Motor neuron (in vitro differentiated cells): ENCODE results near the gene NOTCH4. TPM values are rescaled to one million over a fixed set of nuclear protein-coding genes. Genes with fewer than 3 reads are reported as not detected.
"Not testable (repeated sequence)": the region's sequence is repeated elsewhere in the genome, so short reads cannot be mapped to it uniquely, and the experiment has no call there.

Source experiments
- ATAC-seq, 8 experiments: fragments of 200-7000 bp; cut with Tn5 transposase; replicated peaks in 6 of 8; 2 replicates each; pipeline ENCODE4 v1.8.0; 2021; ENCODE audit warnings: mild to moderate bottlenecking in 8 of 8, moderate library complexity in 8 of 8
- H3K27ac ChIP-seq, 2 donors: fragments of 250-450 bp; sonication (Bioruptor Pico); 2 replicates each; pipeline ENCODE4 v1.9.0; 2021; ENCODE audit warnings: antibody characterized with exemption in 2 of 2, mild to moderate bottlenecking in 2 of 2, moderate library complexity in 1 of 2
- H3K4me1 ChIP-seq, 2 donors: fragments of 250-450 bp; sonication (Bioruptor Pico); replicated peaks in 1 of 2; 2 replicates each; pipeline ENCODE4 v1.6.1; 2021; ENCODE audit warnings: antibody characterized with exemption in 2 of 2, mild to moderate bottlenecking in 2 of 2, moderate library complexity in 1 of 2
- H3K4me3 ChIP-seq, 5 donors: fragments of 250-450 bp; sonication (Bioruptor Pico); 2 replicates each; pipeline ENCODE4 v1.9.0; 2021; ENCODE audit warnings: antibody characterized with exemption in 5 of 5, mild to moderate bottlenecking in 5 of 5, moderate library complexity in 4 of 5
- WGBS, 10 experiments: fragments of 450-650 bp; shearing (Covaris generic); methylation state at CpG; one replicate each; pipeline ENCODE4 v1.0.0; 2022; 5-methylcytosine and 5-hydroxymethylcytosine counted together
- in situ Hi-C, 9 experiments: fragments of 400-800 bp; cut with MboI; loops; one replicate each; pipeline ENCODE4 v1.15.0; 2021; ENCODE audit warnings: low sequenced_read_pairs in 9 of 9, low pct_unique_long_range_greater_than_20kb in 2 of 9; ENCODE audit not compliant: unreplicated experiment in 9 of 9
- total RNA-seq, 8 experiments: library from RNA; unstranded; fragments of 300-600 nt; gene quantifications; 2 replicates each; pipeline versions ENCODE4 v1.2.3 to v1.2.4, GENCODE V29; 2022

Gene NOTCH4
- total RNA-seq, 8 experiments from 2014 or later, result 1.3 to 6.7 (median 4.5) TPM

- peaks cover 15 to 20% of the 10 kb centered on the region in 2 donors for H3K4me1 ChIP-seq
- ATAC-seq, result no peak
- 34 to 100% (median 53%) methylated on average over 1 to 9 of the region's 28 CpGs; no CpG with 5 or more reads in 3 of the 10 experiments for WGBS, 10 experiments
- in situ Hi-C loops, result loop anchor here in 1 of 9 experiments (25.0 kb wide), 1 partner anchor 660 kb away; the partner anchor contains the start of genes ATP6V1G2, DDX39B, MCCD1 and NFKBIL1
- H3K4me3 ChIP-seq, result peak overlapping the region; percentile 43 to 63 (median 50)
- peak overlapping the region; percentile 99 to 100 for H3K27ac ChIP-seq
Observed at GRCh38 chr6:32196682-32197616, 26.9 kb downstream of the NOTCH4 start.

- Histone ChIP-seq H3K4me1 (peaks cover 17 to 20% of the 10 kb centered on the region in 2 donors), H3K27ac (peak overlapping the region; percentile 99 to 100), H3K4me3 (peak overlapping the region; percentile 43 to 63 (median 50))
- in situ Hi-C loops, result loop anchor here in 1 of 9 experiments (25.0 kb wide), 1 partner anchor 659 kb away; the partner anchor contains the start of genes ATP6V1G2, DDX39B, MCCD1 and NFKBIL1
- WGBS, 10 experiments, result 0 to 4% (median 0%) methylated on average over 3 to 7 of the region's 58 CpGs; no CpG with 5 or more reads in 6 of the 10 experiments
- ATAC-seq, result peak; percentile 80 to 89 (median 84)
Observed at GRCh38 chr6:32195902-32196681, 27.8 kb downstream of the NOTCH4 start.

GRCh38 chr6:32195652-32195901 is 28.3 kb downstream of the NOTCH4 start:
- peak in 4 of 8 experiments; percentile 82 to 89 (median 84) for ATAC-seq
- Histone ChIP-seq H3K27ac (peak overlapping the region in 1 of 2 donors; percentile 99), H3K4me1 (peaks cover 22 to 24% of the 10 kb centered on the region in 2 donors), H3K4me3 (peak overlapping the region; percentile 43 to 63 (median 50))
- in situ Hi-C loops, result loop anchor here in 1 of 9 experiments (25.0 kb wide), 1 partner anchor 658 kb away; the partner anchor contains the start of genes ATP6V1G2, DDX39B, MCCD1 and NFKBIL1
- 0% methylated on average over 1 to 6 of the region's 25 CpGs; no CpG with 5 or more reads in 6 of the 10 experiments for WGBS, 10 experiments

GRCh38 chr6:32194825-32195651 is 28.8 kb downstream of the NOTCH4 start:
- peak in 6 of 8 experiments; percentile 6 to 87 (median 81) for ATAC-seq
- H3K4me3 ChIP-seq, result peak overlapping the region; percentile 35 to 42 (median 39)
- H3K27ac ChIP-seq, result peak overlapping the region; percentile 80 to 83
- WGBS, 10 experiments, result 0 to 90% (median 50%) methylated on average over 2 to 5 of the region's 15 CpGs; no CpG with 5 or more reads in 3 of the 10 experiments
- peaks cover 22 to 24% of the 10 kb centered on the region in 2 donors for H3K4me1 ChIP-seq
- in situ Hi-C loops, result loop anchor here in 1 of 9 experiments (25.0 kb wide), 1 partner anchor 658 kb away; the partner anchor contains the start of genes ATP6V1G2, DDX39B, MCCD1 and NFKBIL1

GRCh38 chr6:32194388-32194787 is 29.5 kb downstream of the NOTCH4 start:
- Histone ChIP-seq H3K4me3 (no peak overlapping the region), H3K4me1 (peaks cover 22 to 24% of the 10 kb centered on the region in 2 donors), H3K27ac (peak overlapping the region in 1 of 2 donors; percentile 83)
- 86 to 100% (median 96%) methylated on average over 1 to 4 of the region's 4 CpGs; no CpG with 5 or more reads in 1 of the 10 experiments for WGBS, 10 experiments
- in situ Hi-C loops, result loop anchor here in 1 of 9 experiments (25.0 kb wide), 1 partner anchor 657 kb away; the partner anchor contains the start of genes ATP6V1G2, DDX39B, MCCD1 and NFKBIL1
- no peak for ATAC-seq

- WGBS, 10 experiments, result 70 to 91% (median 86%) methylated on average over 4 to 10 of the region's 13 CpGs; no CpG with 5 or more reads in 5 of the 10 experiments
- not testable (repeated sequence) for H3K27ac ChIP-seq, H3K4me3 ChIP-seq, ATAC-seq
- H3K4me1 ChIP-seq, result peaks cover 28 to 31% of the 10 kb centered on the region in 2 donors
- in situ Hi-C loops, result loop anchor here in 1 of 9 experiments (25.0 kb wide), 1 partner anchor 656 kb away; the partner anchor contains the start of genes ATP6V1G2, DDX39B, MCCD1 and NFKBIL1
Observed at GRCh38 chr6:32193096-32193495, 30.8 kb downstream of the NOTCH4 start.

GRCh38 chr6:32192608-32193039 is 31.2 kb downstream of the NOTCH4 start, which contains the start of gene GPSM3:
TSS of gene GPSM3 (minus strand) at chr6:32192643. CDS start at chr6:32192513, 130 bp downstream.
- Histone ChIP-seq H3K4me1 (peaks cover 29 to 30% of the 10 kb centered on the region in 2 donors), H3K4me3 (no peak within 1 kb of the TSS), H3K27ac (no peak within 1 kb of the TSS)
- in situ Hi-C loops, result loop anchor here in 1 of 9 experiments (25.0 kb wide), 1 partner anchor 655 kb away; the partner anchor contains the start of genes ATP6V1G2, DDX39B, MCCD1 and NFKBIL1
- ATAC-seq, result no peak
- WGBS, 10 experiments, result 43% methylated on average over 1 of the region's 5 CpGs; no CpG with 5 or more reads in 9 of the 10 experiments

GRCh38 chr6:32191696-32192607 is 31.9 kb downstream of the NOTCH4 start:
- no peak for ATAC-seq
- no peak overlapping the region for H3K4me3 ChIP-seq
- H3K4me1 ChIP-seq, result peaks cover 23 to 24% of the 10 kb centered on the region in 2 donors
- H3K27ac ChIP-seq, result no peak overlapping the region
- in situ Hi-C loops, result loop anchor here in 1 of 9 experiments (25.0 kb wide), 1 partner anchor 655 kb away; the partner anchor contains the start of genes ATP6V1G2, DDX39B, MCCD1 and NFKBIL1
- 100% methylated on average over 1 of the region's 15 CpGs; no CpG with 5 or more reads in 9 of the 10 experiments for WGBS, 10 experiments

- peak overlapping the region; percentile 86 to 88 for H3K27ac ChIP-seq
- in situ Hi-C loops, result loop anchor here in 1 of 9 experiments (25.0 kb wide), 1 partner anchor 654 kb away; the partner anchor contains the start of genes ATP6V1G2, DDX39B, MCCD1 and NFKBIL1
- peak overlapping the region; percentile 42 to 68 (median 65) for H3K4me3 ChIP-seq
- ATAC-seq, result no peak
- peaks cover 18 to 26% of the 10 kb centered on the region in 2 donors for H3K4me1 ChIP-seq
- 67 to 100% (median 79%) methylated on average over 1 to 3 of the region's 8 CpGs; no CpG with 5 or more reads in 5 of the 10 experiments for WGBS, 10 experiments
Observed at GRCh38 chr6:32190911-32191677, 32.8 kb downstream of the NOTCH4 start.
